AG10803 (cell line): ENCODE measurements around the gene HOXA11.
A peak's percentile ranks its signal among the peaks of the same experiment; 100 is the strongest.

Experiments used
- DNase-seq: peaks from one replicate; pipeline ENCODE4 v3.0.0; 2010; ENCODE audit warnings: low read depth
- H3K4me3 ChIP-seq: 2 replicates; pipeline ENCODE4 v1.5.1; 2011; ENCODE audit warnings: mild to moderate bottlenecking, low read length, control low read depth
- CTCF ChIP-seq: conservative IDR thresholded peaks from 2 replicates; pipeline ENCODE4 v1.5.1; 2011; ENCODE audit warnings: mild to moderate bottlenecking, low read length, control low read depth, inconsistent platforms

HOXA11 gene

GRCh38 chr7:27156916-27157701 is 27.9 kb downstream of the HOXA11 start:
- peak overlapping the region; percentile 77 for H3K4me3 ChIP-seq
- peak; percentile 44 for DNase-seq
- TF ChIP-seq CTCF = no peak

GRCh38 chr7:27156508-27156898 is 28.5 kb downstream of the HOXA11 start, which contains the start of gene HOXA7:
Gene HOXA7, minus strand, starts transcription at chr7:27156675. Its CDS starts 130 bp downstream, at chr7:27156545.
- no peak for TF ChIP-seq CTCF
- H3K4me3 ChIP-seq = peak within 1 kb of the TSS; percentile 77
- DNase-seq = peak; percentile 74

GRCh38 chr7:27155816-27156507 is 29.1 kb downstream of the HOXA11 start:
- no peak; the same call in 1 of the 2 replicates for TF ChIP-seq CTCF
- peak overlapping the region; percentile 77 for H3K4me3 ChIP-seq
- DNase-seq = peak; percentile 45

- DNase-seq = no peak
- peak overlapping the region; percentile 77 for H3K4me3 ChIP-seq
- TF ChIP-seq CTCF = no peak
Observed at GRCh38 chr7:27154901-27155815, 29.9 kb downstream of the HOXA11 start.

- DNase-seq = no peak
- no peak overlapping the region for H3K4me3 ChIP-seq
- no peak for TF ChIP-seq CTCF
Observed at GRCh38 chr7:27154369-27154768, 30.7 kb downstream of the HOXA11 start.

- H3K4me3 ChIP-seq = no peak overlapping the region
- DNase-seq = no peak
- TF ChIP-seq CTCF = no peak
Observed at GRCh38 chr7:27153526-27153925, 31.5 kb downstream of the HOXA11 start.
